ENCODE data around the gene LAMA5. TPM values are rescaled to one million over a fixed set of nuclear protein-coding genes. Genes with fewer than 3 reads are reported as not detected.

Gene LAMA5
- total RNA-seq, 1 donor from 2014 or later = 70.9 TPM

GRCh38 chr20:62329389-62330377, 37.4 kb downstream of the LAMA5 start:
- Histone ChIP-seq H3K27me3 (ENCODE audit: low read depth) (no peaks in the 10 kb centered on the region), H3K4me1 (no peaks in the 10 kb centered on the region), H3K4me3 (no peak overlapping the region), H3K9me3 (replicated peaks) (no peaks in the 10 kb centered on the region), H3K36me3 (peaks cover 94% of the 10 kb centered on the region), H3K27ac (replicated peaks) (no peak overlapping the region)
- no peak for DNase-seq
- intact Hi-C loops (cut with micrococcal nuclease) = no loop called here
- TF ChIP-seq CTCF (IDR thresholded peaks at IDR 0.05; ENCODE audit: borderline replicate concordance) = no peak

- Histone ChIP-seq H3K27me3 (ENCODE audit: low read depth) (no peaks in the 10 kb centered on the region), H3K4me3 (no peak overlapping the region), H3K27ac (replicated peaks) (no peak overlapping the region), H3K4me1 (no peaks in the 10 kb centered on the region), H3K9me3 (replicated peaks) (no peaks in the 10 kb centered on the region), H3K36me3 (peaks cover 95% of the 10 kb centered on the region)
- TF ChIP-seq CTCF (IDR thresholded peaks at IDR 0.05; ENCODE audit: borderline replicate concordance) = no peak
- intact Hi-C loops (cut with micrococcal nuclease) = no loop called here
- no peak for DNase-seq
Observed at GRCh38 chr20:62328684-62329388, 38.3 kb downstream of the LAMA5 start.

- H3K27ac ChIP-seq (replicated peaks) = no peak overlapping the region
- H3K36me3 ChIP-seq = peaks cover 93% of the 10 kb centered on the region
- H3K4me3 ChIP-seq = no peak overlapping the region
- no peaks in the 10 kb centered on the region for H3K9me3 ChIP-seq (replicated peaks)
- H3K4me1 ChIP-seq = no peaks in the 10 kb centered on the region
- DNase-seq = no peak
- no peaks in the 10 kb centered on the region for H3K27me3 ChIP-seq (ENCODE audit: low read depth)
- intact Hi-C loops (cut with micrococcal nuclease) = no loop called here
- TF ChIP-seq CTCF (IDR thresholded peaks at IDR 0.05; ENCODE audit: borderline replicate concordance) = no peak
Observed at GRCh38 chr20:62327726-62328495, 39.2 kb downstream of the LAMA5 start.

- Histone ChIP-seq H3K4me3 (no peak overlapping the region), H3K4me1 (no peaks in the 10 kb centered on the region), H3K36me3 (peaks cover 87% of the 10 kb centered on the region), H3K27me3 (ENCODE audit: low read depth) (no peaks in the 10 kb centered on the region), H3K9me3 (replicated peaks) (no peaks in the 10 kb centered on the region), H3K27ac (replicated peaks) (no peak overlapping the region)
- intact Hi-C loops (cut with micrococcal nuclease) = no loop called here
- DNase-seq = no peak
- no peak for TF ChIP-seq CTCF (IDR thresholded peaks at IDR 0.05; ENCODE audit: borderline replicate concordance)
Observed at GRCh38 chr20:62326959-62327725, 40.0 kb downstream of the LAMA5 start.
